Measurements from ENCODE around the gene TXNDC16. TPM values are rescaled to one million over a fixed set of nuclear protein-coding genes. Genes with fewer than 3 reads are reported as not detected.

Gene TXNDC16
- total RNA-seq, 2 experiments from 2014 or later, result 10.4 to 11.4 TPM

GRCh38 chr14:52485350-52485960, 66.8 kb downstream of the TXNDC16 start:
- no peaks in the 10 kb centered on the region for H3K27me3 Mint-ChIP-seq
- CTCF ChIA-PET, result interaction anchor here (0.6 kb wide), 1 partner anchor 36 kb away, joined by 3 read pairs; no protein-coding TSS in a partner anchor
- H3K4me3 Mint-ChIP-seq, result no peak overlapping the region

GRCh38 chr14:52481864-52482263, 70.4 kb downstream of the TXNDC16 start:
- DNase-seq (no peak), ATAC-seq (ENCODE audit: poor library complexity) (no peak)
- H3K4me3 Mint-ChIP-seq, result no peak overlapping the region
- H3K9me3 Mint-ChIP-seq, result no peaks in the 10 kb centered on the region
- no peaks in the 10 kb centered on the region for H3K4me1 Mint-ChIP-seq (ENCODE audit: low read depth)
- no peaks in the 10 kb centered on the region for H3K27me3 ChIP-seq (ENCODE audit: control insufficient read depth in 1 of 2, insufficient read depth in 2 of 2, low read length in 2 of 2)
- peaks cover 4% of the 10 kb centered on the region for H3K36me3 ChIP-seq (ENCODE audit: insufficient read depth, low read length)
- H3K27ac ChIP-seq (ENCODE audit: low read depth in 1 of 2, low read length in 2 of 2), result no peak overlapping the region
- H3K4me3 ChIP-seq (ENCODE audit: low read length), result no peak overlapping the region
- ChIA-PET CTCF (no interaction called here), POLR2A (no interaction called here)
- peaks cover 63% of the 10 kb centered on the region for H3K36me3 Mint-ChIP-seq (ENCODE audit: low read depth)
- H3K9me3 ChIP-seq (ENCODE audit: control insufficient read depth in 1 of 2, insufficient read depth in 1 of 2, low read length in 2 of 2), result no peaks in the 10 kb centered on the region
- H3K4me1 ChIP-seq (ENCODE audit: insufficient read depth, low read length), result no peaks in the 10 kb centered on the region
- H3K27me3 Mint-ChIP-seq, result no peaks in the 10 kb centered on the region
- no peak for TF ChIP-seq CTCF (IDR thresholded peaks at IDR 0.05)
- intact Hi-C loops (cut with DNase I, micrococcal nuclease), result no loop called here
- H3K27ac Mint-ChIP-seq, result no peak overlapping the region

More at GRCh38 chr14:52485350-52485960, 66.8 kb downstream of the TXNDC16 start:
- H3K27ac ChIP-seq (ENCODE audit: low read depth in 1 of 2, low read length in 2 of 2), result no peak overlapping the region
- intact Hi-C loops (cut with DNase I, micrococcal nuclease), result no loop called here
- ATAC-seq (ENCODE audit: poor library complexity) (no peak), DNase-seq (no peak)
- Mint-ChIP-seq H3K27ac (no peak overlapping the region), H3K4me1 (ENCODE audit: low read depth) (no peaks in the 10 kb centered on the region), H3K36me3 (ENCODE audit: low read depth) (peaks cover 37% of the 10 kb centered on the region), H3K9me3 (no peaks in the 10 kb centered on the region)
- no peaks in the 10 kb centered on the region for H3K27me3 ChIP-seq (ENCODE audit: control insufficient read depth in 1 of 2, insufficient read depth in 2 of 2, low read length in 2 of 2)
- H3K36me3 ChIP-seq (ENCODE audit: insufficient read depth, low read length), result peaks cover 4% of the 10 kb centered on the region
- H3K4me3 ChIP-seq (ENCODE audit: low read length), result no peak overlapping the region
- TF ChIP-seq CTCF (IDR thresholded peaks at IDR 0.05), result no peak
- POLR2A ChIA-PET, result no interaction called here
- H3K9me3 ChIP-seq (ENCODE audit: control insufficient read depth in 1 of 2, insufficient read depth in 1 of 2, low read length in 2 of 2), result no peaks in the 10 kb centered on the region
- H3K4me1 ChIP-seq (ENCODE audit: insufficient read depth, low read length), result no peaks in the 10 kb centered on the region

- Histone ChIP-seq H3K27me3 (ENCODE audit: control insufficient read depth in 1 of 2, insufficient read depth in 2 of 2, low read length in 2 of 2) (no peaks in the 10 kb centered on the region), H3K27ac (ENCODE audit: low read depth in 1 of 2, low read length in 2 of 2) (no peak overlapping the region), H3K36me3 (ENCODE audit: insufficient read depth, low read length) (peaks cover 12% of the 10 kb centered on the region), H3K9me3 (ENCODE audit: control insufficient read depth in 1 of 2, insufficient read depth in 1 of 2, low read length in 2 of 2) (no peaks in the 10 kb centered on the region), H3K4me1 (ENCODE audit: insufficient read depth, low read length) (no peaks in the 10 kb centered on the region), H3K4me3 (ENCODE audit: low read length) (no peak overlapping the region)
- Mint-ChIP-seq H3K27ac (no peak overlapping the region), H3K27me3 (no peaks in the 10 kb centered on the region), H3K36me3 (ENCODE audit: low read depth) (peaks cover 58% of the 10 kb centered on the region), H3K4me3 (no peak overlapping the region), H3K9me3 (no peaks in the 10 kb centered on the region), H3K4me1 (ENCODE audit: low read depth) (peaks cover 9% of the 10 kb centered on the region)
- ATAC-seq (ENCODE audit: poor library complexity), result peak; percentile 49
- POLR2A ChIA-PET, result no interaction called here
- DNase-seq, result peak in 3 of 14 experiments; percentile 71 to 75 (median 72)
- CTCF ChIA-PET, result no interaction called here
- intact Hi-C loops (cut with DNase I, micrococcal nuclease), result loop anchor here in 1 of 2 experiments (1.0 kb wide), 1 partner anchor 174 kb away; no protein-coding TSS in a partner anchor
- TF ChIP-seq CTCF (IDR thresholded peaks at IDR 0.05), result peak; percentile 62
Measured at GRCh38 chr14:52473557-52473956, 78.7 kb downstream of the TXNDC16 start.

Data from CD4-positive, alpha-beta T cell (primary cell).